ENCODE data around the gene C11orf21.
"Not testable (repeated sequence)": the region's sequence is repeated elsewhere in the genome, so short reads cannot be mapped to it uniquely, and the experiment has no call there.

GRCh38 chr11:2332569-2332968 lies 30.9 kb upstream of the C11orf21 start:
- TF ChIP-seq CTCF (optimal IDR thresholded peaks at IDR 0.05 in 1 of 3, IDR thresholded peaks at IDR 0.05 in 1 of 3, conservative IDR thresholded peaks at IDR 0.05 in 1 of 3; ENCODE audit: extremely low read depth in 1 of 3, insufficient read depth in 2 of 3, low read length in 3 of 3); EZH2 (IDR thresholded peaks at IDR 0.05; ENCODE audit: low read length): not testable (repeated sequence)
